ENCODE data around the gene DPP6.

GRCh38 chr7:154753226-154753625 lies 701.0 kb downstream of the DPP6 start:
- TF ChIP-seq, protein P1, sequence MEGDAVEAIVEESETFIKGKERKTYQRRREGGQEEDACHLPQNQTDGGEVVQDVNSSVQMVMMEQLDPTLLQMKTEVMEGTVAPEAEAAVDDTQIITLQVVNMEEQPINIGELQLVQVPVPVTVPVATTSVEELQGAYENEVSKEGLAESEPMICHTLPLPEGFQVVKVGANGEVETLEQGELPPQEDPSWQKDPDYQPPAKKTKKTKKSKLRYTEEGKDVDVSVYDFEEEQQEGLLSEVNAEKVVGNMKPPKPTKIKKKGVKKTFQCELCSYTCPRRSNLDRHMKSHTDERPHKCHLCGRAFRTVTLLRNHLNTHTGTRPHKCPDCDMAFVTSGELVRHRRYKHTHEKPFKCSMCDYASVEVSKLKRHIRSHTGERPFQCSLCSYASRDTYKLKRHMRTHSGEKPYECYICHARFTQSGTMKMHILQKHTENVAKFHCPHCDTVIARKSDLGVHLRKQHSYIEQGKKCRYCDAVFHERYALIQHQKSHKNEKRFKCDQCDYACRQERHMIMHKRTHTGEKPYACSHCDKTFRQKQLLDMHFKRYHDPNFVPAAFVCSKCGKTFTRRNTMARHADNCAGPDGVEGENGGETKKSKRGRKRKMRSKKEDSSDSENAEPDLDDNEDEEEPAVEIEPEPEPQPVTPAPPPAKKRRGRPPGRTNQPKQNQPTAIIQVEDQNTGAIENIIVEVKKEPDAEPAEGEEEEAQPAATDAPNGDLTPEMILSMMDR (IDR thresholded peaks at IDR 0.05): no peak
- TF ChIP-seq, protein P2, sequence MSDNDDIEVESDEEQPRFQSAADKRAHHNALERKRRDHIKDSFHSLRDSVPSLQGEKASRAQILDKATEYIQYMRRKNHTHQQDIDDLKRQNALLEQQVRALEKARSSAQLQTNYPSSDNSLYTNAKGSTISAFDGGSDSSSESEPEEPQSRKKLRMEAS (CRISPR knock-in tag; IDR thresholded peaks at IDR 0.05): no peak
- TF ChIP-seq, protein P3, sequence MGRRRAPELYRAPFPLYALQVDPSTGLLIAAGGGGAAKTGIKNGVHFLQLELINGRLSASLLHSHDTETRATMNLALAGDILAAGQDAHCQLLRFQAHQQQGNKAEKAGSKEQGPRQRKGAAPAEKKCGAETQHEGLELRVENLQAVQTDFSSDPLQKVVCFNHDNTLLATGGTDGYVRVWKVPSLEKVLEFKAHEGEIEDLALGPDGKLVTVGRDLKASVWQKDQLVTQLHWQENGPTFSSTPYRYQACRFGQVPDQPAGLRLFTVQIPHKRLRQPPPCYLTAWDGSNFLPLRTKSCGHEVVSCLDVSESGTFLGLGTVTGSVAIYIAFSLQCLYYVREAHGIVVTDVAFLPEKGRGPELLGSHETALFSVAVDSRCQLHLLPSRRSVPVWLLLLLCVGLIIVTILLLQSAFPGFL (CRISPR knock-in tag; IDR thresholded peaks at IDR 0.05; ENCODE audit: borderline replicate concordance): no peak
- no peak for TF ChIP-seq SP1 (CRISPR knock-in tag; conservative IDR thresholded peaks at IDR 0.05)
- TF ChIP-seq, protein P4, sequence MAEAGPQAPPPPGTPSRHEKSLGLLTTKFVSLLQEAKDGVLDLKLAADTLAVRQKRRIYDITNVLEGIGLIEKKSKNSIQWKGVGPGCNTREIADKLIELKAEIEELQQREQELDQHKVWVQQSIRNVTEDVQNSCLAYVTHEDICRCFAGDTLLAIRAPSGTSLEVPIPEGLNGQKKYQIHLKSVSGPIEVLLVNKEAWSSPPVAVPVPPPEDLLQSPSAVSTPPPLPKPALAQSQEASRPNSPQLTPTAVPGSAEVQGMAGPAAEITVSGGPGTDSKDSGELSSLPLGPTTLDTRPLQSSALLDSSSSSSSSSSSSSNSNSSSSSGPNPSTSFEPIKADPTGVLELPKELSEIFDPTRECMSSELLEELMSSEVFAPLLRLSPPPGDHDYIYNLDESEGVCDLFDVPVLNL (CRISPR knock-in tag; IDR thresholded peaks at IDR 0.05; ENCODE audit: borderline replicate concordance, low read depth): no peak
- no peak for TF ChIP-seq CREM (CRISPR knock-in tag; IDR thresholded peaks at IDR 0.05)
- TF ChIP-seq ZNF416 (CRISPR knock-in tag; IDR thresholded peaks at IDR 0.05): no peak
- TF ChIP-seq, protein P5, sequence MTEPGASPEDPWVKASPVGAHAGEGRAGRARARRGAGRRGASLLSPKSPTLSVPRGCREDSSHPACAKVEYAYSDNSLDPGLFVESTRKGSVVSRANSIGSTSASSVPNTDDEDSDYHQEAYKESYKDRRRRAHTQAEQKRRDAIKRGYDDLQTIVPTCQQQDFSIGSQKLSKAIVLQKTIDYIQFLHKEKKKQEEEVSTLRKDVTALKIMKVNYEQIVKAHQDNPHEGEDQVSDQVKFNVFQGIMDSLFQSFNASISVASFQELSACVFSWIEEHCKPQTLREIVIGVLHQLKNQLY (CRISPR knock-in tag; IDR thresholded peaks at IDR 0.05): no peak
- TF ChIP-seq TEAD4 (CRISPR knock-in tag; IDR thresholded peaks at IDR 0.05): no peak
- no peak for TF ChIP-seq RELA (CRISPR knock-in tag; IDR thresholded peaks at IDR 0.05; ENCODE audit: borderline replicate concordance)
- no peak for TF ChIP-seq NR3C1 (CRISPR knock-in tag; conservative IDR thresholded peaks at IDR 0.05; ENCODE audit: low read depth)
